ENCODE measurements around the gene TMEM134. TPM values are rescaled to one million over a fixed set of nuclear protein-coding genes. Genes with fewer than 3 reads are reported as not detected.
"Not testable (repeated sequence)": the region's sequence is repeated elsewhere in the genome, so short reads cannot be mapped to it uniquely, and the experiment has no call there.

TMEM134 gene
- total RNA-seq, 1 donor from 2014 or later, result 91.5 TPM

GRCh38 chr11:67432655-67433349, 36.2 kb downstream of the TMEM134 start:
- DNase-seq (no peak), ATAC-seq (no peak)
- intact Hi-C loops (cut with micrococcal nuclease), result no loop called here

GRCh38 chr11:67431346-67432249, 37.5 kb downstream of the TMEM134 start:
- DNase-seq (no peak), ATAC-seq (no peak)
- intact Hi-C loops (cut with micrococcal nuclease), result no loop called here

- intact Hi-C loops (cut with micrococcal nuclease), result no loop called here
- no peak for ATAC-seq
- no peak for DNase-seq
These were observed 39.3 kb downstream of the TMEM134 start for GRCh38 chr11:67429722-67430121.

GRCh38 chr11:67429038-67429668, 39.9 kb downstream of the TMEM134 start:
- DNase-seq (no peak), ATAC-seq (no peak)
- intact Hi-C loops (cut with micrococcal nuclease), result no loop called here

GRCh38 chr11:67428052-67429001, 40.7 kb downstream of the TMEM134 start, which contains the start of gene RPS6KB2:
RPS6KB2 (plus strand) TSS chr11:67428494; CDS start chr11:67428546, 52 bp downstream.
- peak; percentile 99 for DNase-seq
- ATAC-seq, result peak; percentile 91
- intact Hi-C loops (cut with micrococcal nuclease), result no loop called here

GRCh38 chr11:67427364-67427859, 41.6 kb downstream of the TMEM134 start:
- intact Hi-C loops (cut with micrococcal nuclease); ATAC-seq; DNase-seq: not testable (repeated sequence)

GRCh38 chr11:67423891-67424613, 45.0 kb downstream of the TMEM134 start:
- intact Hi-C loops (cut with micrococcal nuclease), result no loop called here
- DNase-seq (no peak), ATAC-seq (no peak)

- ATAC-seq (no peak), DNase-seq (no peak)
- intact Hi-C loops (cut with micrococcal nuclease), result no loop called here
These were observed 45.6 kb downstream of the TMEM134 start for GRCh38 chr11:67423466-67423865.

- intact Hi-C loops (cut with micrococcal nuclease), result no loop called here
- ATAC-seq, result no peak
- DNase-seq, result no peak
These were observed 46.2 kb downstream of the TMEM134 start for GRCh38 chr11:67422891-67423290.

- ATAC-seq (no peak), DNase-seq (no peak)
- intact Hi-C loops (cut with micrococcal nuclease), result no loop called here
These were observed 47.5 kb downstream of the TMEM134 start for GRCh38 chr11:67421430-67422031.

GRCh38 chr11:67420646-67421429, 48.2 kb downstream of the TMEM134 start:
- intact Hi-C loops (cut with micrococcal nuclease), result no loop called here
- DNase-seq (peak; percentile 99), ATAC-seq (peak; percentile 90)

GRCh38 chr11:67420147-67420645, 48.9 kb downstream of the TMEM134 start:
- no peak for DNase-seq
- intact Hi-C loops (cut with micrococcal nuclease), result no loop called here
- no peak for ATAC-seq

GRCh38 chr11:67419325-67420049, 49.6 kb downstream of the TMEM134 start:
- ATAC-seq (no peak), DNase-seq (no peak)
- intact Hi-C loops (cut with micrococcal nuclease), result no loop called here

- peak; percentile 50 for ATAC-seq
- intact Hi-C loops (cut with micrococcal nuclease), result no loop called here
- peak; percentile 78 for DNase-seq
These were observed 50.4 kb downstream of the TMEM134 start for GRCh38 chr11:67418476-67419281.

GRCh38 chr11:67417425-67417824, 51.6 kb downstream of the TMEM134 start:
- intact Hi-C loops (cut with micrococcal nuclease), result no loop called here
- no peak for ATAC-seq
- no peak for DNase-seq
